ENCODE data around the gene TRIM5. TPM values are rescaled to one million over a fixed set of nuclear protein-coding genes. Genes with fewer than 3 reads are reported as not detected.

TRIM5 gene
- total RNA-seq, 4 donors from 2014 or later: 12.3 to 21.7 (median 16.8) TPM

GRCh38 chr11:5625281-5625680, 59.6 kb downstream of the TRIM5 start:
- H3K36me3 ChIP-seq: no peaks in the 10 kb centered on the region
- H3K9me3 ChIP-seq: no peaks in the 10 kb centered on the region
- peak overlapping the region; percentile 61 for H3K4me3 ChIP-seq
- peaks cover 39% of the 10 kb centered on the region for H3K4me1 ChIP-seq
- TF ChIP-seq POLR2A (IDR thresholded peaks at IDR 0.05) (no peak), POLR2AphosphoS5 (IDR thresholded peaks at IDR 0.05) (no peak), EP300 (IDR thresholded peaks at IDR 0.05) (no peak), CTCF (IDR thresholded peaks at IDR 0.05) (no peak)
- DNase-seq (ENCODE audit: low spot score in 2 of 2): no peak
- 7% methylated on average over 4 of the region's 4 CpGs for WGBS
- H3K27ac ChIP-seq: peak overlapping the region; percentile 75
- no peaks in the 10 kb centered on the region for H3K27me3 ChIP-seq

GRCh38 chr11:5624489-5625279, 60.2 kb downstream of the TRIM5 start, which contains the start of gene TRIM34:
Gene TRIM34 (plus strand): TSS chr11:5625001. CDS start chr11:5632332, 7,331 bp downstream.
- Histone ChIP-seq H3K9me3 (no peaks in the 10 kb centered on the region), H3K4me1 (peaks cover 42% of the 10 kb centered on the region), H3K4me3 (peak within 1 kb of the TSS; percentile 61), H3K27me3 (no peaks in the 10 kb centered on the region), H3K36me3 (no peaks in the 10 kb centered on the region), H3K27ac (peak within 1 kb of the TSS; percentile 75)
- no peak for DNase-seq (ENCODE audit: low spot score in 2 of 2)
- 13% methylated on average over 7 of the region's 7 CpGs for WGBS
- TF ChIP-seq EP300 (IDR thresholded peaks at IDR 0.05): no peak
- no peak for TF ChIP-seq POLR2AphosphoS5 (IDR thresholded peaks at IDR 0.05)
- no peak for TF ChIP-seq CTCF (IDR thresholded peaks at IDR 0.05)
- no peak for TF ChIP-seq POLR2A (IDR thresholded peaks at IDR 0.05)

DNA sequence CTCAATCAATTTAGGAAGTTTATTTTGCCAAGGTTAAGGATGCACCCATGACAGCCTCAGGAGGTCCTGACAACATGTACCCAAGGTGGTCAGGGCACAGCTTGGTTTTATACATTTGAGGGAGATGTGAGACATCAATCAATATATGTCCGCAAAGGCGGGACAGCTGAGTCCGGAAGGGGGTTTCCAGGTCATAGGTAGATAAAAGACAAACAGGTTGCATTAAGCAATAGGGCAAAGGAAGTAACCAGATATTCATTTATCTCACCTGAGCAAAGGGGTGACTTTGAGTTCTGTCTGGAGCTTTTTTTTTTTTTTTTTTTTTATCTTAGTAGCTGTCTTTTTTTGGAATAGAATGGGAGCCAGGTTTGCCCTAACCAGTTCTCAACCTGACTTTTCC, 62.1 kb downstream of the TRIM5 start:
- Histone ChIP-seq H3K9me3 (no peaks in the 10 kb centered on the region), H3K36me3 (no peaks in the 10 kb centered on the region), H3K4me1 (peaks cover 42% of the 10 kb centered on the region), H3K27me3 (no peaks in the 10 kb centered on the region), H3K4me3 (no peak overlapping the region), H3K27ac (no peak overlapping the region)
- TF ChIP-seq POLR2A (IDR thresholded peaks at IDR 0.05) (no peak), POLR2AphosphoS5 (IDR thresholded peaks at IDR 0.05) (no peak), EP300 (IDR thresholded peaks at IDR 0.05) (no peak), CTCF (IDR thresholded peaks at IDR 0.05) (no peak)
- WGBS: 95% methylated on average over 3 of the region's 3 CpGs
- no peak for DNase-seq (ENCODE audit: low spot score in 2 of 2)

- Histone ChIP-seq H3K4me1 (peaks cover 42% of the 10 kb centered on the region), H3K36me3 (no peaks in the 10 kb centered on the region), H3K4me3 (no peak overlapping the region), H3K9me3 (no peaks in the 10 kb centered on the region), H3K27ac (peak overlapping the region; percentile 18), H3K27me3 (no peaks in the 10 kb centered on the region)
- TF ChIP-seq POLR2A (IDR thresholded peaks at IDR 0.05): no peak
- TF ChIP-seq POLR2AphosphoS5 (IDR thresholded peaks at IDR 0.05): no peak
- TF ChIP-seq CTCF (IDR thresholded peaks at IDR 0.05): no peak
- no peak for TF ChIP-seq EP300 (IDR thresholded peaks at IDR 0.05)
- no peak for DNase-seq (ENCODE audit: low spot score in 2 of 2)
These were observed 63.3 kb downstream of the TRIM5 start for GRCh38 chr11:5621580-5621979.

GRCh38 chr11:5620651-5621521, 64.0 kb downstream of the TRIM5 start:
- H3K27me3 ChIP-seq: no peaks in the 10 kb centered on the region
- no peak for DNase-seq (ENCODE audit: low spot score in 2 of 2)
- no peaks in the 10 kb centered on the region for H3K9me3 ChIP-seq
- peak overlapping the region; percentile 74 for H3K27ac ChIP-seq
- no peak overlapping the region for H3K4me3 ChIP-seq
- 32% methylated on average over 3 of the region's 3 CpGs for WGBS
- peaks cover 37% of the 10 kb centered on the region for H3K4me1 ChIP-seq
- no peak for TF ChIP-seq POLR2A (IDR thresholded peaks at IDR 0.05)
- no peak for TF ChIP-seq EP300 (IDR thresholded peaks at IDR 0.05)
- TF ChIP-seq CTCF (IDR thresholded peaks at IDR 0.05): no peak
- no peak for TF ChIP-seq POLR2AphosphoS5 (IDR thresholded peaks at IDR 0.05)
- H3K36me3 ChIP-seq: no peaks in the 10 kb centered on the region
